Measurements from ENCODE around the gene HBG2. TPM values are rescaled to one million over a fixed set of nuclear protein-coding genes. Genes with fewer than 3 reads are reported as not detected.
"Not testable (repeated sequence)": the region's sequence is repeated elsewhere in the genome, so short reads cannot be mapped to it uniquely, and the experiment has no call there.

Gene HBG2
- total RNA-seq: not detected in 2 replicates

GRCh38 chr11:5254646-5255413 is at the start of gene HBG2:
TSS of gene HBG2 (minus strand) at chr11:5254781. CDS start at chr11:5254728, 53 bp downstream.
- H3K4me3 Mint-ChIP-seq; H3K27me3 Mint-ChIP-seq; intact Hi-C loops (cut with micrococcal nuclease); H3K9me3 Mint-ChIP-seq; H3K36me3 Mint-ChIP-seq (ENCODE audit: low read depth); H3K4me1 Mint-ChIP-seq; H3K27ac Mint-ChIP-seq; DNase-seq: not testable (repeated sequence)

GRCh38 chr11:5304046-5304445 is 49.5 kb upstream of the HBG2 start:
- no peaks in the 10 kb centered on the region for H3K36me3 Mint-ChIP-seq (ENCODE audit: low read depth)
- no peak overlapping the region for H3K27ac Mint-ChIP-seq
- no peak for DNase-seq
- H3K4me3 Mint-ChIP-seq: no peak overlapping the region
- H3K27me3 Mint-ChIP-seq: no peaks in the 10 kb centered on the region
- intact Hi-C loops (cut with micrococcal nuclease): no loop called here
- H3K4me1 Mint-ChIP-seq: no peaks in the 10 kb centered on the region
- H3K9me3 Mint-ChIP-seq: no peaks in the 10 kb centered on the region

- Mint-ChIP-seq H3K27ac (no peak overlapping the region), H3K4me1 (no peaks in the 10 kb centered on the region), H3K4me3 (no peak overlapping the region), H3K9me3 (no peaks in the 10 kb centered on the region), H3K36me3 (ENCODE audit: low read depth) (no peaks in the 10 kb centered on the region), H3K27me3 (no peaks in the 10 kb centered on the region)
- intact Hi-C loops (cut with micrococcal nuclease): no loop called here
- no peak for DNase-seq
These were observed 49.0 kb upstream of the HBG2 start for GRCh38 chr11:5303626-5304025.

DNA sequence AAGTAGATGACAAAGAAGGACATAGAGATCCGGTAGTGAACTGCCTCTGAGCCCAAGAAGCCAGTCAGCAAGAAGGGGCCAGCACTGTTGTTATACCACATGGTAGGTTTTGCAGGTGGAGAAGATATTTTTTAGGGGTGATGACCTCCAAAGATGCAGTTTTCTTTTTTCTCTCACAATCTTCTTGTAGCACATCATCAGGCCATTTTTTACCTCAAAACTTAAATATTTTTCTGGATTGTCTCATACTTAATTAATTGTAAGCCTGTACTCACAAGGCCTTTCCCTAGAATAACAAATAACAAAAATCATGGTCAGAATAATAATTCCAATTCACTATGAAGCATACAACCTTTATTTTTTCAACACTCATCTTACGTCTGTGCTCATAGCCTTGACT is 47.3 kb upstream of the HBG2 start, which contains the start of gene OR51B4:
Gene OR51B4, minus strand, starts transcription at position 101 of the 400 bp plus-strand sequence. Its CDS starts 0 bp downstream, at position 101.
- H3K36me3 Mint-ChIP-seq (ENCODE audit: low read depth): no peaks in the 10 kb centered on the region
- intact Hi-C loops (cut with micrococcal nuclease): no loop called here
- H3K27ac Mint-ChIP-seq: no peak within 1 kb of the TSS
- no peak for DNase-seq
- H3K4me1 Mint-ChIP-seq: no peaks in the 10 kb centered on the region
- H3K4me3 Mint-ChIP-seq: no peak within 1 kb of the TSS
- H3K27me3 Mint-ChIP-seq: peaks cover 3% of the 10 kb centered on the region
- H3K9me3 Mint-ChIP-seq: no peaks in the 10 kb centered on the region

GRCh38 chr11:5300251-5300650 is 45.7 kb upstream of the HBG2 start:
- DNase-seq: no peak
- Mint-ChIP-seq H3K4me3 (no peak overlapping the region), H3K27ac (no peak overlapping the region), H3K4me1 (no peaks in the 10 kb centered on the region), H3K36me3 (ENCODE audit: low read depth) (no peaks in the 10 kb centered on the region), H3K9me3 (no peaks in the 10 kb centered on the region), H3K27me3 (peaks cover 4% of the 10 kb centered on the region)
- intact Hi-C loops (cut with micrococcal nuclease): no loop called here

- DNase-seq: no peak
- Mint-ChIP-seq H3K4me1 (no peaks in the 10 kb centered on the region), H3K36me3 (ENCODE audit: low read depth) (no peaks in the 10 kb centered on the region), H3K9me3 (no peaks in the 10 kb centered on the region), H3K27me3 (peaks cover 4% of the 10 kb centered on the region), H3K27ac (no peak overlapping the region), H3K4me3 (no peak overlapping the region)
- intact Hi-C loops (cut with micrococcal nuclease): no loop called here
These were observed 43.9 kb upstream of the HBG2 start for GRCh38 chr11:5298451-5298850.

- Mint-ChIP-seq H3K27ac (no peak overlapping the region), H3K4me3 (no peak overlapping the region), H3K4me1 (no peaks in the 10 kb centered on the region), H3K9me3 (no peaks in the 10 kb centered on the region), H3K27me3 (peaks cover 4% of the 10 kb centered on the region), H3K36me3 (ENCODE audit: low read depth) (no peaks in the 10 kb centered on the region)
- DNase-seq: no peak
- intact Hi-C loops (cut with micrococcal nuclease): no loop called here
These were observed 43.2 kb upstream of the HBG2 start for GRCh38 chr11:5297721-5298323.

DNA sequence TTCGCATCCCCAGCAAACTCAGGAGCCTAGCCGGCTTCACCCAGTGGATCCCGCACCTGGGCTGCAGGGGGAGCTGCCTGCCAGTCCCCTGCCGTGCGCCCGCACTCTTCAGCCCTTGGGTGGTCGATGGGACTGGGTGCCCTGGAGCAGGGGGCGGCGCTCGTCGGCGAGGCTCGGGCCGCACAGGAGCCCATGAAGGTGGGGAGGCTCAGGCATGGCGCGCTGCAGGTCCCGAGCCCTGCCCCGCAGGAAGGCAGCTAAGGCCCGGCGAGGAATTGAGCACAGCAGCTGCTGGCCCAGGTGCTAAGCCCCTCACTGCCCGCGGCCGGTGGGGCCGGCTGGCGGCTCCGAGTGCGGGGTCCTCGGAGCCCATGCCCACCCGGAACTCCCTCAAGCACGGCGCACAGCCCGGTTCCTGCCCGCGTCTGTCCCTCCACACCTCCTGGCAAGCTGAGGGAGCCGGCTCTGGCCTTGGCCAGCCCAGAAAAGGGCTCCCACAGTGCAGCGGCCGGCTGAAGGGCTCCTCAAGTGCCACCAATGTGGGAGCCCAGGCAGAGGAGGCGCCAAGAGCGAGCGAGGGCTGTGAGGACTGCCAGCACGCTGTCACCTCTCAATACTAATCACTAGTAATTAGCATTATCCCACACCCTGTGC is 39.9 kb upstream of the HBG2 start:
- H3K27ac Mint-ChIP-seq; H3K9me3 Mint-ChIP-seq; H3K4me3 Mint-ChIP-seq; H3K36me3 Mint-ChIP-seq (ENCODE audit: low read depth); H3K27me3 Mint-ChIP-seq; DNase-seq; intact Hi-C loops (cut with micrococcal nuclease); H3K4me1 Mint-ChIP-seq: not testable (repeated sequence)

GRCh38 chr11:5293028-5293427 is 38.4 kb upstream of the HBG2 start:
- no peaks in the 10 kb centered on the region for H3K9me3 Mint-ChIP-seq
- intact Hi-C loops (cut with micrococcal nuclease): no loop called here
- H3K27ac Mint-ChIP-seq: no peak overlapping the region
- peaks cover 4% of the 10 kb centered on the region for H3K27me3 Mint-ChIP-seq
- DNase-seq: no peak
- H3K4me3 Mint-ChIP-seq: no peak overlapping the region
- H3K36me3 Mint-ChIP-seq (ENCODE audit: low read depth): no peaks in the 10 kb centered on the region
- H3K4me1 Mint-ChIP-seq: no peaks in the 10 kb centered on the region

DNA sequence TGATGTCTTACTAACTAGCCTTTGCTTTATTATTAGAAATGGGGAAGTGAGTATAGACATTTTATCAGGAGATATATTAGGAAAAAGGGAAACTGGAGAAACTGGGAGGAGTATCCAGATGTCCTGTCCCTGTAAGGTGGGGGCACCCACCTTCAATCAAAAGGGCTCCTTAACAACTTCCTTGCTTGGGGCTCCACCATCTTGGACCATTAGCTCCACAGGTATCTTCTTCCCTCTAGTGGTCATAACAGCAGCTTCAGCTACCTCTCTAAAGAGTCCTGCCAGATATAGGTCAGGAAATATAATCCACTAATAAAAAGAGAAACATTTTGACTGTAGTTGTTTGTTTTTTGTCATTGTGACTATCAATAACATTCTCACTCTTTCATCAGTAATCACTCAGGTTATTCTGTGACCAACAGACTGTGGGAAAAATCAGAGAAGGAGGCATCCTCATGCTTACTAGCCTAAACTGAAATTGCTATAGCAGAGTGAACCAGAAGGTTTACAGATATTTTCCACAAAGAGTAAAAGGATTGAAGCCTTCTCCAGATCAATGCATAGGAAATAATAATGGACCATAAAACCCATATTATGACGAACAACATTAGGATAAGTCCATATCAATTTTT is 36.7 kb upstream of the HBG2 start:
- H3K9me3 Mint-ChIP-seq: no peaks in the 10 kb centered on the region

DNA sequence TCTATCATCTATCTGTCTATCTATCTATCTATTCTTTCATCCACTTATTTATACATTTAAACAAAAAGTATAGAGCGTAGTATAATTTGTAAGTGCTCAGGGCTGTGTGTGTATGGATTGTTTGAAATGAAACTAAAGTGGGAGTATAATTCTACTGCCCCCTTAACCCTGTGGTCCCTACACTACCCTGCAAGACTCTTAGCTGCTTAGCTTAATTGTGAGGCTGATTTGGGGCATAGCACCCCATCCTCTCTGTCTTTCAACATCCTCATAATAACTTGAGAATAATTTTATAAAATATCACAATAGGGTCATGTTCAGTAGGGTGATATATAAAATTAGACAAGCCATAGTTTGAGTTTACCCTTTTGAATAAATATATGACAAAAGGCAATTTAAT is 35.5 kb upstream of the HBG2 start:
- Mint-ChIP-seq H3K4me3 (no peak overlapping the region), H3K36me3 (ENCODE audit: low read depth) (no peaks in the 10 kb centered on the region), H3K27me3 (no peaks in the 10 kb centered on the region), H3K4me1 (no peaks in the 10 kb centered on the region), H3K27ac (no peak overlapping the region), H3K9me3 (no peaks in the 10 kb centered on the region)
- DNase-seq: no peak
- intact Hi-C loops (cut with micrococcal nuclease): no loop called here

More for the DNA sequence above, 36.7 kb upstream of the HBG2 start:
- Mint-ChIP-seq H3K4me3 (no peak overlapping the region), H3K4me1 (no peaks in the 10 kb centered on the region), H3K36me3 (ENCODE audit: low read depth) (no peaks in the 10 kb centered on the region), H3K27me3 (no peaks in the 10 kb centered on the region), H3K27ac (no peak overlapping the region)
- intact Hi-C loops (cut with micrococcal nuclease): no loop called here
- DNase-seq: no peak

GRCh38 chr11:5289696-5290095 is 35.1 kb upstream of the HBG2 start:
- intact Hi-C loops (cut with micrococcal nuclease): no loop called here

DNA sequence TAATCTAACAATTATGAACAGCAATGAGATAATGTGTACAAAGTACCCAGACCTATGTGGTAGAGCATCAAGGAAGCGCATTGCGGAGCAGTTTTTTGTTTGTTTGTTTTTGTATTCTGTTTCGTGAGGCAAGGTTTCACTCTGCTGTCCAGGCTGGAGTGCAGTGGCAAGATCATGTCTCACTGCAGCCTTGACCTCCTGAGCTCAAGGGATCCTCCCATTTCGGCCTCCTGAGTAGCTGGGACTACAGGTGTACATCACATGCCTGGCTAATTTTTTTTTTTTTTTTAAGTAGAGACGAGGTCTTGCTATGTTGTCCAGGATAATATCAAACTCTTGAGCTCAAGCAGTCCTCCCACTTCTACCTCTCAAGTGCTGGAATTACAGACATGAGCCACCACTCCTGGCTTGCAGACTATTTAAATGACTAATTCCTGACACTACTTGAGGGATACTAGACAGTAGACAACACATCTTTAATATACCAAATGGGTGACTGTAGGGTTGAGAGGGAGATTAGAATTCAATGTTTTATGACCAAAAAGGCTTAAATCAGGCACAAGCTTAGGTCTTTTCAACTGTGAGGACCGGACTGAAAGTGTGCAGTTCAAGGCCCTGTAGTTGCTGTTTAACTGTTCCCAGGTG is 34.4 kb upstream of the HBG2 start:
- no peaks in the 10 kb centered on the region for H3K27me3 Mint-ChIP-seq
- H3K4me3 Mint-ChIP-seq: no peak overlapping the region
- H3K27ac Mint-ChIP-seq: no peak overlapping the region
- no peaks in the 10 kb centered on the region for H3K4me1 Mint-ChIP-seq
- H3K36me3 Mint-ChIP-seq (ENCODE audit: low read depth): no peaks in the 10 kb centered on the region
- DNase-seq: no peak
- no peaks in the 10 kb centered on the region for H3K9me3 Mint-ChIP-seq
- intact Hi-C loops (cut with micrococcal nuclease): no loop called here

More at GRCh38 chr11:5289696-5290095, 35.1 kb upstream of the HBG2 start:
- Mint-ChIP-seq H3K4me3 (no peak overlapping the region), H3K9me3 (no peaks in the 10 kb centered on the region), H3K27me3 (no peaks in the 10 kb centered on the region), H3K36me3 (ENCODE audit: low read depth) (no peaks in the 10 kb centered on the region), H3K4me1 (no peaks in the 10 kb centered on the region), H3K27ac (no peak overlapping the region)
- DNase-seq: no peak
